Endothelial cell of umbilical vein (primary cell): ENCODE data around the gene INHA. TPM values are rescaled to one million over a fixed set of nuclear protein-coding genes. Genes with fewer than 3 reads are reported as not detected.

Source experiments
- BruUV-seq: library from RNA; stranded (reverse); fragments of 400-500 nt; replicated peaks from 2 replicates; lab custom pipeline; 2021; lab: Mats Ljungman, UMichigan
- CTCF ChIA-PET: fragments of 300-600, 350-600 bp; sonication (Branson Sonifier 250); formaldehyde crosslinking; loops from one replicate; lab custom pipeline; 2021; ENCODE audit warnings: antibody characterized with exemption, inconsistent platforms; lab: Charles Lee
- POLR2A ChIA-PET: fragments of 300-600, 350-600 bp; sonication (Branson Sonifier 250); formaldehyde crosslinking; loops from one replicate; lab custom pipeline; 2021; ENCODE audit warnings: antibody characterized with exemption, inconsistent platforms; lab: Charles Lee
- DNase-seq: peaks from one replicate; pipeline ENCODE4 v3.0.0-alpha.2; 2011; ENCODE audit warnings: low read depth, low spot score
- FAIRE-seq: peaks from 2 replicates; lab custom pipeline; 2011; peaks lifted over from hg19 to GRCh38; lab: Jason Lieb, UNC
- H2AFZ ChIP-seq: 2 replicates; pipeline ENCODE4 v1.6.0; 2012; ENCODE audit warnings: low read depth, low read length, control low read depth, inconsistent platforms
- H3K27ac ChIP-seq: 2 replicates; pipeline ENCODE4 v1.5.1; 2011; ENCODE audit warnings: low read depth, mild to moderate bottlenecking, control low read depth, low read length, moderate library complexity; ENCODE audit not compliant: insufficient read depth
- H3K27me3 ChIP-seq, 2 experiments: 2 replicates each; pipeline versions ENCODE4 v1.6.0 to v1.6.1; 2011; ENCODE audit warnings: low read length in 2 of 2, mixed read lengths in 1 of 2; ENCODE audit not compliant: control insufficient read depth in 2 of 2, insufficient read depth in 2 of 2
- H3K36me3 ChIP-seq, 2 experiments: 2 replicates in 1 of 2; 3 replicates in 1 of 2; pipeline ENCODE4 v1.5.1; 2011; ENCODE audit warnings: low read length in 2 of 2, mild to moderate bottlenecking in 1 of 2, moderate library complexity in 1 of 2; ENCODE audit not compliant: control insufficient read depth in 2 of 2, insufficient read depth in 2 of 2; ENCODE audit errors: extremely low read depth in 1 of 2
- H3K4me1 ChIP-seq: 3 replicates; pipeline ENCODE4 v1.5.1; 2011; ENCODE audit warnings: mild to moderate bottlenecking, low read length; ENCODE audit not compliant: control insufficient read depth, insufficient read depth; ENCODE audit errors: extremely low read depth
- H3K4me2 ChIP-seq: 2 replicates; pipeline ENCODE4 v1.6.1; 2011; ENCODE audit warnings: low read length, control low read depth, mixed read lengths; ENCODE audit not compliant: insufficient read depth
- H3K4me3 ChIP-seq, 3 experiments: fragments of 200-600 bp in 1 of 3; sonication (generic), shearing (Covaris generic) in 1 of 3; replicated peaks in 1 of 3; 2 replicates each; pipeline ENCODE4 v1.5.1; 2011 to 2016; ENCODE audit warnings: control low read depth in 3 of 3, low read length in 3 of 3, mild to moderate bottlenecking in 2 of 3, inconsistent platforms in 1 of 3, low read depth in 1 of 3, moderate library complexity in 1 of 3; ENCODE audit not compliant: insufficient read depth in 1 of 3
- H3K79me2 ChIP-seq: 2 replicates; pipeline ENCODE4 v1.6.0; 2012; ENCODE audit warnings: low read length, inconsistent platforms; ENCODE audit not compliant: control insufficient read depth, insufficient read depth
- H3K9ac ChIP-seq: replicated peaks from 2 replicates; pipeline ENCODE3; 2011; ENCODE audit warnings: low read length, control low read depth; ENCODE audit not compliant: insufficient read depth; ENCODE audit errors: extremely low read depth
- H3K9me1 ChIP-seq: replicated peaks from 3 replicates; pipeline ENCODE4 v1.6.0; 2011; ENCODE audit warnings: mild to moderate bottlenecking, low read length; ENCODE audit not compliant: control insufficient read depth, insufficient read depth; ENCODE audit errors: extremely low read depth
- H3K9me3 ChIP-seq: replicated peaks from 2 replicates; pipeline ENCODE4 v1.5.1; 2012; ENCODE audit warnings: low read length, inconsistent platforms; ENCODE audit not compliant: control insufficient read depth, insufficient read depth
- H4K20me1 ChIP-seq: replicated peaks from 2 replicates; pipeline ENCODE3; 2011; ENCODE audit warnings: mild to moderate bottlenecking, low read length; ENCODE audit not compliant: control insufficient read depth, insufficient read depth; ENCODE audit errors: extremely low read depth
- CTCF ChIP-seq, 2 donors: IDR thresholded peaks; 1 replicate in 1 of 2; 2 replicates in 1 of 2; pipeline ENCODE4 v1.5.1; 2011; ENCODE audit warnings: low read length in 2 of 2, mild to moderate bottlenecking in 2 of 2, moderate library complexity in 2 of 2, control low read depth in 1 of 2, inconsistent platforms in 1 of 2, low read depth in 1 of 2; ENCODE audit not compliant: insufficient read depth in 1 of 2; ENCODE audit errors: extremely low read depth in 1 of 2
- EZH2 ChIP-seq: IDR thresholded peaks from 2 replicates; pipeline ENCODE4 v1.6.1; 2012; ENCODE audit warnings: borderline replicate concordance, low read depth, mild to moderate bottlenecking, moderate library complexity, low read length, inconsistent platforms; ENCODE audit not compliant: severe bottlenecking
- FOS ChIP-seq: IDR thresholded peaks from 2 replicates; pipeline ENCODE4 v1.6.1; 2011; ENCODE audit warnings: mild to moderate bottlenecking, low read length, moderate library complexity, borderline replicate concordance; ENCODE audit not compliant: insufficient read depth
- GATA2 ChIP-seq: IDR thresholded peaks from 2 replicates; pipeline ENCODE4 v1.7.0; 2011; ENCODE audit warnings: low read depth, mild to moderate bottlenecking, moderate library complexity, mixed read lengths, low read length; ENCODE audit not compliant: insufficient read length, insufficient read depth
- JUN ChIP-seq: IDR thresholded peaks from 2 replicates; pipeline ENCODE4 v1.6.1; 2011; ENCODE audit warnings: borderline replicate concordance, low read depth; ENCODE audit not compliant: insufficient read length, insufficient read depth
- MYC ChIP-seq: IDR thresholded peaks from one replicate; pipeline ENCODE4 v1.6.1; 2011; ENCODE audit warnings: mild to moderate bottlenecking, low read depth, low read length
- POLR2A ChIP-seq: IDR thresholded peaks from 2 replicates; pipeline ENCODE4 v1.6.1; 2012; ENCODE audit warnings: low read depth, mild to moderate bottlenecking, control low read depth, low read length
- POLR2AphosphoS5 ChIP-seq: IDR thresholded peaks from 2 replicates; pipeline ENCODE4 v1.6.1; 2012; ENCODE audit warnings: low read depth, mild to moderate bottlenecking, control low read depth, low read length, moderate library complexity; ENCODE audit not compliant: insufficient read depth
- dilution Hi-C: fragments of 300-500 bp; cut with MboI; formaldehyde crosslinking; loops from one replicate; pipeline ENCODE4 v1.15.0; 2019; ENCODE audit warnings: low sequenced_read_pairs; ENCODE audit not compliant: extremely low pct_ligation_motif_present
- intact Hi-C: fragments of 100-400 bp; cut with micrococcal nuclease; formaldehyde crosslinking; loops from one replicate; pipeline ENCODE4 v1.10.0; 2022
- polyA plus RNA-seq, 4 experiments: library from polyadenylated mRNA; depleted of rRNA in 3 of 4; stranded (reverse) in 3 of 4; unstranded in 1 of 4; fragments of >200 nt; gene quantifications; 2 replicates each; pipeline versions ENCODE4 v1.2.1 to v1.2.3, GENCODE V29; 2011 to 2012; ENCODE audit warnings: missing spikeins in 1 of 4
- total RNA-seq: library from RNA; stranded (reverse); gene quantifications from 2 replicates; pipeline ENCODE4 v1.2.3, GENCODE V29; 2021
- TF ChIP-seq, protein P1 (sequence below): IDR thresholded peaks from 2 replicates; pipeline ENCODE4 v1.6.1; 2011; ENCODE audit not compliant: insufficient read depth, insufficient read length

INHA gene
- total and polyA plus RNA-seq, 2 donors (not counting 3 experiments of a cell fraction or from before 2014, with no cell fraction given): 0.06 TPM; not detected in 1

DNA sequence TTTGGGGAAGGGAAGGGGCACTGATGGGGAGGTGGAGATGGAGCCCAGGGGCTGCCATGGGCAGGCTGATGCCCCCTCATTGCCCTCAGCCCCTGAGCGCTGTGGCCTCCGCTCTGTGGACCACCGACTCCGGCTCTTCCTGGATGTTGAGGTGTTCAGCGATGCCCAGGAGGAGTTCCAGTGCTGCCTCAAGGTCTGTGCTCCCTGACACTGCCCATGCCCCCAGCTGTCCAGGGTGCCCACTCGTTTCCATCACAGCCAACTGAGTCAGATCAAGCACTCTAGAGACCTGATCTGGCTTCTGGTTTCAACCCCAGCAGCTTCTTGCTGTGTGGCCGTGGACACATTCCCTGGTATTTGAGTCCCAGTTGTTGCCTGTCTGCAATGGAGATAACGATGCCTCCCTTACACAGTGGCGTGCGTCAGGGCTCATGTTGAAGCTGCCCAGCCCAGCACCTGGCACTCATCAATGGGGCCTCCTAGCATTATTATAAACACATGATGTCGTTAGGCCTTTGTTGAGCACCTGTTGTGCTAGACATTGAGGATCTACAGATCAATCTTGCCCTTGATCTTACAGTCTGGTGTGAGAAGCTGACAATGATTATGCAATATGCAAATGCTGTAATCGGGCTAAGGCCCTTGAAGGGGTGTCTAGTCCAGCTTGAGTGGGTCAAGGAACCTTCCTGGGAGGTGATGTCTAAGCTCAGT, 39.9 kb downstream of the INHA start:
- Histone ChIP-seq H4K20me1 (no peaks in the 10 kb centered on the region), H3K4me2 (no peak overlapping the region), H3K79me2 (no peaks in the 10 kb centered on the region), H3K27me3 (no peaks in the 10 kb centered on the region), H3K9ac (no peak overlapping the region), H3K9me1 (no peaks in the 10 kb centered on the region), H3K9me3 (no peaks in the 10 kb centered on the region), H3K36me3 (peaks cover 0 to 16% of the 10 kb centered on the region in 2 experiments), H2AFZ (no peak overlapping the region), H3K4me1 (no peaks in the 10 kb centered on the region), H3K4me3 (no peak overlapping the region), H3K27ac (no peak overlapping the region)
- dilution Hi-C loops (no loop called here), intact Hi-C loops (no loop called here)
- ChIA-PET CTCF (no interaction called here), POLR2A (no interaction called here)
- DNase-seq: no peak
- TF ChIP-seq POLR2AphosphoS5 (no peak), MYC (no peak)
- BruUV-seq: no TSS peak
- no peak for FAIRE-seq

GRCh38 chr2:219612577-219613286, 40.6 kb downstream of the INHA start:
- POLR2A ChIA-PET: no interaction called here
- Histone ChIP-seq H4K20me1 (no peaks in the 10 kb centered on the region), H3K79me2 (no peaks in the 10 kb centered on the region), H3K36me3 (peaks cover 0 to 15% of the 10 kb centered on the region in 2 experiments), H2AFZ (no peak overlapping the region), H3K9ac (no peak overlapping the region), H3K4me1 (no peaks in the 10 kb centered on the region), H3K27me3 (no peaks in the 10 kb centered on the region), H3K9me3 (no peaks in the 10 kb centered on the region), H3K4me3 (no peak overlapping the region), H3K27ac (no peak overlapping the region), H3K4me2 (no peak overlapping the region), H3K9me1 (no peaks in the 10 kb centered on the region)
- FAIRE-seq (no peak), DNase-seq (no peak)
- CTCF ChIA-PET: no interaction called here
- TF ChIP-seq FOS (no peak), POLR2AphosphoS5 (no peak), MYC (no peak), CTCF (IDR thresholded peaks at IDR 0.05; ENCODE audit: extremely low read depth in 1 of 2, insufficient read depth in 1 of 2, low read depth in 1 of 2, low read length in 2 of 2) (no peak), GATA2 (no peak), EZH2 (no peak), JUN (no peak), POLR2A (no peak)
- TF ChIP-seq, protein P1, sequence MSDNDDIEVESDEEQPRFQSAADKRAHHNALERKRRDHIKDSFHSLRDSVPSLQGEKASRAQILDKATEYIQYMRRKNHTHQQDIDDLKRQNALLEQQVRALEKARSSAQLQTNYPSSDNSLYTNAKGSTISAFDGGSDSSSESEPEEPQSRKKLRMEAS: no peak
- intact Hi-C loops: no loop called here
- dilution Hi-C loops: no loop called here
- no TSS peak for BruUV-seq
